PC-9 (cell line): ENCODE results near the gene FBXO48. TPM values are rescaled to one million over a fixed set of nuclear protein-coding genes. Genes with fewer than 3 reads are reported as not detected.

Source experiments
- BruUV-seq: library from RNA; stranded (reverse); fragments of 400-500 nt; replicated peaks from 2 replicates; lab custom pipeline; 2021; lab: Mats Ljungman, UMichigan
- CTCF ChIA-PET: fragments of 300-600 bp; sonication (Branson Sonifier 250); formaldehyde crosslinking; loops from one replicate; lab custom pipeline; 2022; ENCODE audit warnings: antibody characterized with exemption; lab: Charles Lee
- POLR2A ChIA-PET: fragments of 300-600 bp; sonication (Branson Sonifier 250); formaldehyde crosslinking; loops from one replicate; lab custom pipeline; 2022; ENCODE audit warnings: antibody characterized with exemption; ENCODE audit not compliant: unreplicated experiment; lab: Charles Lee
- DNase-seq, 2 experiments: peaks; one replicate each; pipeline versions ENCODE4 v3.0.0 to v3.0.0-alpha.2; 2015 to 2022; ENCODE audit warnings: mixed read lengths in 1 of 2
- H2AFZ ChIP-seq: fragments of 200-600 bp; sonication (generic); 2 replicates; pipeline ENCODE4 v1.8.1; 2017; ENCODE audit warnings: antibody characterized with exemption
- H3F3A ChIP-seq: fragments of 200-600 bp; sonication (generic); 2 replicates; pipeline ENCODE4 v1.8.1; 2017; ENCODE audit warnings: antibody characterized with exemption, mild to moderate bottlenecking, low read depth; ENCODE audit not compliant: insufficient read depth
- H3K27ac ChIP-seq: fragments of 200-600 bp; sonication (generic); 2 replicates; pipeline ENCODE4 v1.6.1; 2016; ENCODE audit warnings: mixed run types
- H3K27me3 ChIP-seq: fragments of 200-600 bp; sonication (generic); 2 replicates; pipeline ENCODE4 v1.6.1; 2016; ENCODE audit warnings: low read depth, mixed run types; ENCODE audit not compliant: insufficient read depth
- H3K36me3 ChIP-seq: fragments of 200-600 bp; sonication (generic); 2 replicates; pipeline ENCODE4 v1.6.1; 2016; ENCODE audit warnings: low read depth, mixed run types
- H3K4me1 ChIP-seq: fragments of 200-600 bp; sonication (generic); replicated peaks from 2 replicates; pipeline ENCODE4 v1.6.1; 2016; ENCODE audit warnings: mixed run types; ENCODE audit not compliant: insufficient read depth
- H3K4me2 ChIP-seq: fragments of 200-600 bp; sonication (generic); 2 replicates; pipeline ENCODE4 v1.6.1; 2017; ENCODE audit warnings: mixed run types
- H3K4me3 ChIP-seq: fragments of 200-600 bp; sonication (generic); 2 replicates; pipeline ENCODE4 v1.6.1; 2016; ENCODE audit warnings: mixed run types
- H3K79me2 ChIP-seq: fragments of 200-600 bp; sonication (generic); 2 replicates; pipeline ENCODE4 v1.6.1; 2017; ENCODE audit warnings: low read depth, mixed run types
- H3K9me2 ChIP-seq: fragments of 200-600 bp; sonication (generic); 2 replicates; pipeline ENCODE4 v1.8.1; 2017; ENCODE audit warnings: mild to moderate bottlenecking; ENCODE audit not compliant: insufficient read depth
- H3K9me3 ChIP-seq: fragments of 200-600 bp; sonication (generic); 2 replicates; pipeline ENCODE4 v1.8.1; 2016; ENCODE audit warnings: low read depth; ENCODE audit not compliant: insufficient read depth
- H4K20me1 ChIP-seq: fragments of 200-600 bp; sonication (generic); 2 replicates; pipeline ENCODE4 v1.8.1; 2017; ENCODE audit not compliant: insufficient read depth
- CTCF ChIP-seq: fragments of 200-600 bp; sonication (generic); conservative IDR thresholded peaks from 2 replicates; pipeline ENCODE4 v1.6.1; 2017; ENCODE audit warnings: mixed run types, antibody characterized with exemption, mild to moderate bottlenecking, moderate library complexity
- EZH2 ChIP-seq: fragments of 200-600 bp; sonication (generic); IDR thresholded peaks from 2 replicates; pipeline ENCODE4 v1.8.0; 2017; ENCODE audit warnings: antibody characterized with exemption, low read depth
- intact Hi-C: fragments of 100-400 bp; cut with micrococcal nuclease; formaldehyde crosslinking; loops from one replicate; pipeline ENCODE4 v1.10.0; 2022; ENCODE audit not compliant: unreplicated experiment
- total RNA-seq: library from RNA; stranded (reverse); gene quantifications from 2 replicates; pipeline ENCODE4 v1.2.3, GENCODE V29; 2021

The FBXO48 gene
- total RNA-seq, 1 experiment from 2014 or later: 1.6 TPM

DNA sequence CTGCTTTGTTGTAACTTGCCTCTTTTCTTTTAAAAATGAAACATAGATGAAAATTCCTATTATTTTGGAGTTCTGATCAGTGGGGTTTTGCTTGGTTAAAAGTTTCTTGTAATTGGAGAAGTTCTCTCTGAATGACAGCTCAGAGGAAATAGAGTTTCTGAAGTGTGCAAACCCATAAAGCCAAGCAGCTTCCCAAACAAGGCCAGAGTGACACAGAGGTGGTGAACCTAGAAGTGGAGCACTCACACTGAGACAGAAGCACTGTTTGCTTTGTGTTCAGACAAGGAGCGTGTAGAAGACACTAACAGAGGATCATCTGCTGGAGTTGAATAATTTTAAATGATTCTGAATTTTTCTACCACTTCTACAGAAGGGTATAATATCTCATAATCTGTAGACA is 49.2 kb downstream of the FBXO48 start:
- BruUV-seq: no TSS peak
- Histone ChIP-seq H3K4me1 (no peaks in the 10 kb centered on the region), H3K27ac (no peak overlapping the region), H3K9me2 (no peaks in the 10 kb centered on the region), H4K20me1 (peaks cover 5% of the 10 kb centered on the region; the same call in 1 of the 2 replicates), H3K79me2 (no peaks in the 10 kb centered on the region), H3K27me3 (peaks cover 16% of the 10 kb centered on the region), H3K4me2 (no peak overlapping the region), H3K9me3 (no peaks in the 10 kb centered on the region), H3K36me3 (no peaks in the 10 kb centered on the region), H2AFZ (no peak overlapping the region), H3F3A (no peaks in the 10 kb centered on the region), H3K4me3 (no peak overlapping the region)
- ChIA-PET POLR2A (no interaction called here), CTCF (no interaction called here)
- intact Hi-C loops: no loop called here
- DNase-seq: no peak
- TF ChIP-seq EZH2 (no peak), CTCF (no peak)

DNA sequence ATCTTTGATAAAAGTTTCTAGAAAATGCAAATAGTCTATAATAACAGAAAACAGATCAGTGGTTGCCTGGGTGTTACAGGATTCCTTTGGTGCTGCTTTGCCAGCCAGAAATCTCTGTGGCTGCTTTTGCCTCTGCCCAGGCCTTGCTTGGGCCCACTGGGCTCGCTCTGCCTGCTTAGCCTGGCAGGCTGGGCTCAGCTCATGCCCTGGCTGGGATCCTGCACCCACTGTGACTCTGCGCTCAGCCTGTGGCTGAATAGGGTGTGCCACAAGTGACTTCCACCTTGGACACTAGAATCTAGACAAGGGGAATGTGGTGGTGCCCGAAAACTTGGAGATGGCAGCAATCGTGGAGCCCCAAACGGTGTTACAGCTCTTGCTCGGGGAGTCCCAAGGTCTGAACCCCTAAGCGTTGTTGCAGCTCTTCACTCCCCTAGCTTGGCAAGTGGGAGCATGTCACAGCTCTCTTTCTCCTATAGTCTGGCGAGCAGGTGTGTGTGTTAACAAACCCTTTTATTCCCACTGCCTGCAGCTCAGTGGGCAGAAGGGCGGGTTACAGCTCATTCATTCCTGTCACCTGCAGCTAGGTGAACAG is 50.9 kb downstream of the FBXO48 start:
- H3K79me2 ChIP-seq: no peaks in the 10 kb centered on the region
- no peak overlapping the region for H3K4me3 ChIP-seq
- H3K4me2 ChIP-seq: no peak overlapping the region
- H3K4me1 ChIP-seq: no peaks in the 10 kb centered on the region
- no TSS peak for BruUV-seq
- no peak overlapping the region for H3K27ac ChIP-seq
- H2AFZ ChIP-seq: no peak overlapping the region
- H3F3A ChIP-seq: no peaks in the 10 kb centered on the region
- ChIA-PET POLR2A (no interaction called here), CTCF (no interaction called here)
- no peak for DNase-seq
- intact Hi-C loops: no loop called here
- no peaks in the 10 kb centered on the region for H3K9me2 ChIP-seq
- H3K9me3 ChIP-seq: no peaks in the 10 kb centered on the region
- H4K20me1 ChIP-seq: peaks cover 5% of the 10 kb centered on the region; the same call in 1 of the 2 replicates
- H3K27me3 ChIP-seq: peaks cover 16% of the 10 kb centered on the region
- TF ChIP-seq CTCF: no peak
- no peak for TF ChIP-seq EZH2
- H3K36me3 ChIP-seq: no peaks in the 10 kb centered on the region

DNA sequence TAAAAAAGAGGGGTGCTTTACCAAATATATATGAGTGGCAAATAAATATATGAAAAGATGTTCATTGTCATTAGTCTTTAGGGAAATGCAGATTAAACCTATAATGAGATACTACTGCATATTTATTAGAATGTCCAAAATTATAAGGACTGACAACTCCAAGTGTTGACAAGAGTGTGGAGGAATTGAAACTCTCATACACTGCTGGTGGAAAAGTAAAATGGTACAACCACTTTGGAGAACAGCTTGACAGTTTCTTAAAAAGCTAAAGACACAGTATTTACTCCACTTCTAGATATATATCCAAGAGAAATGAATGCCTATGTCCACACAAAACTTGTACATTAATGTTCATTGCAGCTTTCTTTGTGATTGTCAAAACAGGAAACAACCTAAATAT is 51.6 kb downstream of the FBXO48 start:
- H3K4me1 ChIP-seq: no peaks in the 10 kb centered on the region
- no peaks in the 10 kb centered on the region for H3F3A ChIP-seq
- intact Hi-C loops: no loop called here
- CTCF ChIA-PET: no interaction called here
- H3K36me3 ChIP-seq: no peaks in the 10 kb centered on the region
- no peak for TF ChIP-seq CTCF
- TF ChIP-seq EZH2: no peak
- H3K79me2 ChIP-seq: no peaks in the 10 kb centered on the region
- H3K4me2 ChIP-seq: no peak overlapping the region
- H3K9me2 ChIP-seq: no peaks in the 10 kb centered on the region
- peaks cover 16% of the 10 kb centered on the region for H3K27me3 ChIP-seq
- POLR2A ChIA-PET: no interaction called here
- H3K27ac ChIP-seq: no peak overlapping the region
- no peak overlapping the region for H2AFZ ChIP-seq
- H3K4me3 ChIP-seq: no peak overlapping the region
- BruUV-seq: no TSS peak
- no peaks in the 10 kb centered on the region for H3K9me3 ChIP-seq
- H4K20me1 ChIP-seq: peaks cover 5% of the 10 kb centered on the region; the same call in 1 of the 2 replicates
- DNase-seq: no peak
